ENCODE data around the gene KIF5C.

KIF5C gene

DNA sequence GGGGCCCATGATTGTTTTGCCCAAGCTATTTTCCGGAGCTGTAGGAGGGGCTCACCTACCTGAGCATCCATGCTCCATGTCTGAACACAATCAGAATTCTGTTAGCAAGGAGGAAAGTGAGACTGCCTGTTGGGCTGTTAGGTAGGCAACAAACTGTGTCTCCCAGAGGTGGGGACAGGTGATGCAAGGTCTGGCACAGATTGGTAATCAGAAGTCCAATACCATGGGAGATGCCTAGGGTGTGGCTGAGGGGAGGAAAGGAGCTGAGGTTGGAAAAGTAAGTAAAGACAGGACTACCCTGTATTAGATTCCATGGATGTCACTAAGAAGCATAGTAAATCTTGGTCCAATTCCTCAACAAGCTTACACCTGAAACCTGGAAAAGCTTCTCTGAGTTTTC, 166.5 kb downstream of the KIF5C start:
- no peak for DNase-seq (ENCODE audit: low read depth in 2 of 2)

DNA sequence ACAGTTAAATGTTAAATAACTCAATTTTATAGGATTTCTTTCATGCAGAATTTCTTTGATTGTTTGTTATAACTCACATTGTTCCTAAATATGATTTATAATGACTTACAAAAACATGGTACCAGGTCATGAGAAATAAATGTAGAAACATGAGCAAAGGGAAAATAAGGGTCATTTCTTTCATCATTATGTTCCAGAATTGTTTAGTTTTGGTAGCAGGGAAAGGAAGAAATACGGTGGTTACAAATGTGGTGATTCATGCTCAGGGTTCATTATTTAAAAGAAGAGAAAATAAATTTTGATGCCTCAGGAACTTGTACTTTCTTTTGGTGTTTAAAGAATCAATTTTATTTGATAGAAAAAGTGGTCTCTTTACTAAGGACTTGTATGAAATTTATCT, 167.9 kb downstream of the KIF5C start:
- no peak for DNase-seq (ENCODE audit: low read depth in 2 of 2)

DNA sequence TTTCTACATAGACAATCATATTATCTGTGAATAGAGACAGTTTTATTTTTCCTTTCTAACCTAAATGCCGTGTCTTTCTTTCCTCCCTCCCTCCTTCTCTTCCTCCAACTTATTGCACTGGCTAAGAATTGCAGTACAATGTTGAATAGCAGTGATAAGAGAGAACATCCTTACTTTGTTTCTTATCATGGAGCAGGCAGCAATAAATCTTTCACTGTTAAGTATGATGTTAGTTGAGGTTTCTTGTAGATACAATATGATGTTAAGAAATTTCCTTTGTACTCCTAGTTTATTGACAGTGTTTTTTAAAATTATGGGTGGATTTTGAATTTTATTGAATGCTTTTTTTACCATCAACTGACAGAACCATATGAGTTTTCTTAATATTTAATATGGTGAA, 169.5 kb downstream of the KIF5C start:
- no peak for DNase-seq (ENCODE audit: low read depth in 2 of 2)

DNA sequence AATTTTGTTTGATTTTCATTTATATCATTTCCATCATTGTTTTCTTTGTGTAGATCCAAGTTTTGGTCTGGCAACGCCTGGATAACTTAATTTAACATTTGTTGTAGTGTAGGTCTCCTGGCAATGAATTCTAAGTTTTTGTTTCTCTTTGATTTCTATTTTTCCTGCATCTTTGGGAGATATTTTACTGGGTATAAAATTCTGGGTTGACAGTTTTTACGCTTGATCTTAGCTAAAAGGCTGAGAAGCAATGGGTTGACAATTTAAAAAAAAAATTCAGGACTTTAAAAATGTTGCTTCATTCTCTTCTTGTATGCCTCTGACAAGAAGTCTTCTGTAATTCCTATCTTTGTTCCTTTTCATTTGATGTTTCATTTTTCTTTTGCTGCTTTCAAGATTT, 172.1 kb downstream of the KIF5C start:
- no peak for DNase-seq (ENCODE audit: low read depth in 2 of 2)

DNA sequence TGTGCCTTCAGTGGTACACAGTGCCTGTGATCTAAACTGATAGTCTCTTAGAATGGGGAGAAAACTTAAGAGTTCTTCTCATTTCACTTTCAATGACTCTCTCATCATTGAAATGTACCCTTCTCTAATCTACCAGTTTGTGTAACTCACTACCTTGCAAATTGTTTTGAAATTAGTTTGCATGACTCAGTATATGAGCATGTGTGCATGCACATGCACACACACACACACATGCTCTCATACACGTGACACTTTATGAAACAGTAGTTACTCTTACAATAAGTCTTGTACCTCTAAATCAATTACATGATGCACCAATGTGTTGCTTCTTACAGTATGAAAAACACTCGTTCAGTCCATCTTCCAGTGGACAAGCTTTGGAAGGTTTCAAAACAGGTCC, 174.1 kb downstream of the KIF5C start:
- DNase-seq (ENCODE audit: low read depth in 2 of 2), result no peak

DNA sequence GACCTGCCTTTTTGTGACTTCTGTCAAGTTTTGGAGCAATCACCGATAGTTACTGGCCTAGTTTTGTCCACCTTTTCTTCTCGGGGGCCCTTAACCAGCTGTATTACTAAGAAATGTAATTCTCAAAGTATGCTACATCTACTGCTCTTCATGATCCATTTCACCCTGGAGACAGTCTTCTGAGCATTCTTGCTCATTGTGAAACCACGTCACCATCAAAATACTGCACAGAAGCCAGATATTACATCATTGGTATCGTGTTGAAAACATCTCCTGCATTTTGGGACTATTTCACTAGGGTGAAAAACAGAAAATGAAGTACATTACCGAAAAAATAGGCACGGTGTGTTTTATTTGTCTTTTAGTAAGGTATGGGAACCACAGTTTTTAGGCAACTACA, 175.2 kb downstream of the KIF5C start:
- DNase-seq (ENCODE audit: low read depth in 2 of 2), result no peak

DNA sequence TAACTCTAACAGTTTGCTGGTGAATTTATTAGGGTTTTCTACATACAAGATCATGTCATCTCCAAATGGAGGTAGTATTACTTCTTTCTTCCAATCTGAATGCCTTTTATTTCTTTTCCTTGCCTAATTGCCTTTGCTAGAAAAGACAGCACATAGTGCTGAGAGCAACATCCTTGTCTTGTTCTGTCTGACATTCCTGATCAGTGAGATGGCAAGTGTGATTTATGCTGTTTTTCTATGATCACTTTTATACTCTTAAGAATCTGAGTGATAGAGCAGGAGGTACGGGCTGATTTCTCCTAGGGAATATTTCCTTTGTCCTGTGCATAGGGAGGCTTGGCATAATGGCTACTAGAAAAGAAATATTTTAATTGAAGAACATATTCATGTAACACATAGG, 180.7 kb downstream of the KIF5C start:
- DNase-seq (ENCODE audit: low read depth in 2 of 2), result no peak

DNA sequence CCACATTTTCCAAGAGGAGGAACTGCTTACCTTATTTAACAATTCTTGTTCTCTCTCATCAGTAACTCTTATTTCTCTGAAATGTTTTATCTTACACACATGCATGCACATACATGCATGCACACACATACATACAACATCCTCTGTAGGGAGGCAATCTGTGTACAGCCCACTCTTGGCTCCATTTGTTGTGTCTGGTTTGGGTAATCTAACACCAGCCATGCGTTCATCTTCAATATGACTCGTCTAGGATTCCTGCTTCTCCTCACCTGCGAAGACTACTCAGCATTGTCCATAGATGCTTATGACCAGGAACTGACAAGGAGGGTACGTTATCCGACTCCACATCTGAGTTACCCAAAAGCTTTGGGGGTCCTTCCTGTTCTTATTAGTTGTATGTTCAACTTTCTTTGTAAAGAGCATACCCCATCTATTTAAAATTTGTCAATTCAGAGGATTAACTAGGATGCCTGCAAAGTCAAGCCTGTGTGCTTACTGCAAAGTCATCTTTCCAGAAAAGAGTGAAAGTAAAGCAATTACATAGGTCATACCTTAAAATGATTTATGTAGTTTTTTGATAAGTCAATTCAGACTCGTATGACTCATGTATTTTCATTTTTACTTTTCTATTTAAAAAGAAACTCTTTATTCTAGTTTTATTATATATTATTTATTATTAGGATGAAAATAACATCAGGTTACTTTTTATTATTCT, 181.7 kb downstream of the KIF5C start:
- no peak for DNase-seq (ENCODE audit: low read depth in 2 of 2)

DNA sequence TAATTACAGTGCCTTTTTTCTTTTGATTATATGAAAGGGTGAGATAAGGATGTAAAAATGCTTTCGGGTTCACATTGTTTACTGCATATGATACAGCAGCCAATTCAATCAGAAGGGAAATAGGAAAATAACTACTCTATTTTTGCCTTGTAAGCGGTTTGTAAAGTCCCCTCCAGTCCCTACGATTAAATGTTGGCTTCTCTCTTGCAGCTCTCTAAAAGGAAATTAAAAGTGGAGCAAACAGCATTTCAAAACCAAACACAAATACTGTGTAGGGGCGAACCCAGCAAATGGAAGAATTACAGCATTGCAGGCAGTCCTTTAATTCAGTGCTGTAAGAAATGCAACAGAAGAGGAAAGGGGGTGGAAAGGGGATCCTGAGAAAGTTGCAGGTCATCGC, 182.4 kb downstream of the KIF5C start:
- no peak for DNase-seq (ENCODE audit: low read depth in 2 of 2)

DNA sequence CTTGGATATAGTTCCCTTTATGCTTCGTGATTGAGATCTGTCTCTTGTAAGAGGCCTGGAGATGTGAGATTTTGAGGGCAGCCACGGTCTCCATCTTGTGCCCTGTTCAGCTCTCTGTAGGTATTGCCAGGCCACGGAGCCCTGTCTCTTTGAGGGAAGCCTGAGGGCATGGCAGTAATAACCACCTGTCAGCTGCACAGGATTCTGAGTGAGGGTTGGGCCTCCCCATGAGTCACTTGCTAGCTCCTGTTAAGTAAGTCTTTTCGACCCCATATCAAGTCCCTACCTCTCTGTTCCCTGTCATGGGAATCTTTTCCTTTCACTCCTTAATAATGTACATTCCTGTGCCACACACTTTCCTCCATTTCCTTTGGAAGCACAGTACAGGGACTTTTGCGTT, 183.9 kb downstream of the KIF5C start:
- no peak for DNase-seq (ENCODE audit: low read depth in 2 of 2)

DNA sequence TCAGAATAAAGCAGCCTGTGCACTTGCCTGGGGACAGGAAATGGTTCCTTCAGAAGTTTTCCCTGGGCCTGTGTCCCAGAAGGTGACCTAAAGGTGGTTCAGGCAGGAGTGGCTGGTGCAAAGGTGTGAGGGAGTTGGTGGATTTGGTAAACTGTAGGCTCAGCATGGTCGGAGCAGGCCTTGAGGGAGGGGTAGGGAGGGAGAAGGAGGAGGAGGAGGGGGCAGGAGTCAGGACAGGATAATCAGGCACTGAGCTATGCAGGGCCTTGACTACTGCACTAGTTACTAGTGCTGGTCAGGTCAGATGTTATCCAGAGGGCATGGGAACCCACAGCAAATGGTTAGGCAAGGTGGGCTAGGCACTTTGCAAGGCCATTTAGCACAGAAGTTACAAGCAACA, 184.8 kb downstream of the KIF5C start:
- DNase-seq (ENCODE audit: low read depth in 2 of 2), result no peak

DNA sequence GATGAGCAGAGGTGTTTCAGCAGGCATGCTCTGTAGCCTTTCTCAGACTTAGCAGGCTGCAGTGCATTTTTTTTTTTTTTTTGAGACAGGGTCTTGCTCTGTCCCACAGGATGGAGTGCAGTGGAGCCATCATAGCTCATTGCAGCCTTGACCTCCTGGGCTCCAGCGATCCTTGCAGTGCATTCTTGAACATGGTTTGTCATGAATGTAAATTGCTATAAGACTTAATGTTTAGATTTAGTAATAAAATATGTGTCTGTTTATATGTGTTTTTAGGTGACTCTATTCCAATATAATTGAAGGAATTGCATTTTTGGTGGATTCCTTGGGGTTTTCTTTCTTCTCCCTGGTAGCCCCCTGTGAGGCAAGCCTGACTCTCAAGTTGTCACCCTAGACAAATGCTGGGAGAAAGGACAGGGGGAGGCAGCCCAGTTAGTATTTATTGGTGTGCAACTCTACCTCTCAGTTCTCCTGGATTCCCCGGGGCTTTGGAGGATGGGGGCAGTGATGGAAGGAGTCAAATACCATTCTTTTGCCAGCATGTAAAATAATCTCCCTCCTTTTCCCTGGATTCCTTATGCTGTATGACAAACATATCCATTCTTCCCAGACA, 186.2 kb downstream of the KIF5C start:
- DNase-seq (ENCODE audit: low read depth in 2 of 2), result no peak

DNA sequence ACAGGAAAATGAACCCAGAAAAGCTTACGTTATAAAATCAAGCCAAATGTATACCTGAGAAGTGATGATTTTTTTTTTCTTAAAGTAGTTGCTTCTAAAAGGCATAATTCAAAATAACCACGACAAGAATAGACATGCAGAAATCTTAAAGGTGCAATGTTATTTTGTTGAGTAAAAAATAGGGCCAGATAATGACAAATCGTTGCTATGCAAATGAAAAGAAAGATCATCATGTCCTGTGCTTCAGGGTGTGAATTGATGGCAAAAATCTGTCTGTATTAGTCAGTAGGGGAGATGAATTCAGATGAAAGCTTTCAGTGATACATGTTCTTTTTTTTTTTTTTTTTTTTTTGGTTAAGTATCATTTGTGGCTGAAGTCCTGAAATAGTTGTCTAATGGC, 187.5 kb downstream of the KIF5C start:
- DNase-seq (ENCODE audit: low read depth in 2 of 2), result no peak

DNA sequence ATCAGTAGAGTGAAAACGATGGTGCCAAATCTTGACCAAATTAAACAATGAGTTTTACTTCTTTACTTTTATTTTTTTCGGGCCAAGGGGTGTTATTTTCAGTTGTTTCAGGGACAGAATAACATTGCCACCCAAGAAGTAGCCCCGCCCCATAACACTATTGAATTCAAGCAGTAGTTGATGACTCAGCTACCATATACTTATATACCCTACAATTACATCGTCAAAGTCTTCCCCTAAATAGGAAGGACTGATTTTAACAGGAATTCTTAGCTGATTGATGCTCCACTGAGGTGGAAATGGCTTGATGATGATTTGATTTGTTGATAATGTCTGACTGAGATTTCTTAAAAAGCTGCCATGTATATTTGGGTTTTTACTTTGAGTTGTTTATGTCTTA, 188.2 kb downstream of the KIF5C start:
- DNase-seq (ENCODE audit: low read depth in 2 of 2), result no peak

DNA sequence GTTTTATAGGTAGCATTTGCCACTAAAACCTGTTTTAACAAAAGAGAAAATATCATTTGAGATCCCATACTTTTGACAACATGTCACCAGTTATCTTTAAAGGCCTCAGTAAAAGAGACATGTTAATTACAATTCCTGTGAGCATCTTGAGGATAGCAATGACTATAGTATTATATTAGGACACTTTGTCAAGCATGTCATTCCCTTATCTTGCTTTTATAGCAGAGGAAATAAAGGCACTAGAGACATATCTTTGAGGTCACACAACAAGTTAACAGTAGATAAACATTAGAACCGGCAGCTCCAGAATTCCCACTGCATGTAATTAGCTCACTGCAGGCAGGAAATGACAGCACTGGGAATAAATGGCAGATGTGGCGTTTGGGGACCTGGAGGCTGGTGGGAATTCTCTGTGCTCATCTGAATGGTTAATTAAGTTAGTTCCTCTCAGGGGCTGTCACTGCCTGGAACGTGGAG, 189.4 kb downstream of the KIF5C start:
- no peak for DNase-seq (ENCODE audit: low read depth in 2 of 2)

DNA sequence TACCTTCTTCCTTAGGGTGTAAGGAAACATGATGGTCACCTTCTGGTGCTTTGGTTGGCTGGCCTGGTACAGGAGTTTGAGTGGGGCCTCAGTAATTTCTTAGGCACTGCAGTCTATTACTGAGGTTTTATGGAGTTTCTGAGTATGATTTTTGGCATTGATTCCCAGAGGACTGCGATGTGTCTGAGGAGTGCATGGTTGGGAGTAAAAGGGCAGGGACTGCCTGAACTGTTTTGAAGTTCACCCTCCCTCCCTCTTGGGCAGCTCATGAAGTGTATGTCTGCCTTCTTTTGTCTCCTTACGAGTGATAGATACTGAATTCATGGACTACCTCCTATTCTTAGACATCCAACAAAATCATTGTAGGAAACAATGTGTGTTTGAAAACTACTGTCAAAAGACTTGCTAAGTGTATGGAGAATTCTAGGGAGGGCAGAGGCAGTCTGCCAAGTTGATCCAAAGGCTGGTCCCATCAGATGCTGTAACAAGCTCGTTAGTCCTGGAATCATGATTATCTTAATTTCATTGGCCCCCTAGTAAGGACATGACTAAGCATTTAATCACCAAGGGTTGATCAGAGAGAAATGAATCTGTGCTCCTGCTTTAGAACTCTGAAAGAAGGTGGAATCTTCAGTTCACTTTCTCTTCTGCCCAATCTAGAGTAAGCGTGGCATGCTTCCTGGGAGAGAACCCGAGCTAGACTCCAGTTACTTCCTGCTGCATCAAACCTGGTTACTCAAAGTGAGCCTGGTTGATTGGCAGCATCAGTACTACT, 190.0 kb downstream of the KIF5C start:
- DNase-seq (ENCODE audit: low read depth in 2 of 2), result no peak

DNA sequence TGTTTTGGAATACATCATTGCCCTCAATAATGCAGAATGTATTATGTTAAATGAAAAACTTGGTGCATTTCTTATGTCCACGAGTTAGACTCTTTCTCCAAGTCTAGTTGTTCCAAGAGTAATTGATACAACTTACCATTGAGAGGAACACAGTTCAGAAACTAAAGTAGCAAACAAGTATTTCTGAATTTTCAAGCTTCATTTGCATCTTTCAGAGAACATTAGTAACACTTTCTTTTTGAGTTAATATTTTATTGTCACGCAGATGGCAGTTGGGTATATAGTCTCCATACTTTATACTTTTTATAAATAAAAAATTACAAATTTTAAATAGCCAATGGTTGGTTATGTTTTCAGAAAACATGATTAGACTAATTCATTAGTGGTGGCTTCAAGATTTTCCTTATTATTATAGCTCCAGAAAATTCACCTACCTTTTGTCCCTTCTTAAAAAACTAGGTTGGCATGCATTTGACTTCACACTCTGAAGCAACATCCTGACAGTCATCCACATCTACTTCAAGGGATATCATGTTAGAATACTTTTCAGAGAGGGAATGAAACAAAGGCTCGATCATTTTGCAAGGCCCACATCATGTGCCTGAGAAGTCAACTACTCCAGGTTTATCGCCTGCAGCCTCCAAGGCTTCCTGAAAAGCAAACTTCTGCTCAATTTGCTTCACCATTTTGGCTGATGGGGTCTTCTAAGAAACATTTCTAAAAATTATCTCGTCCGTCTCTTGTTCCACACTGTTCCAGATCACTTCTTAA, 193.4 kb downstream of the KIF5C start:
- DNase-seq (ENCODE audit: low read depth in 2 of 2), result no peak

DNA sequence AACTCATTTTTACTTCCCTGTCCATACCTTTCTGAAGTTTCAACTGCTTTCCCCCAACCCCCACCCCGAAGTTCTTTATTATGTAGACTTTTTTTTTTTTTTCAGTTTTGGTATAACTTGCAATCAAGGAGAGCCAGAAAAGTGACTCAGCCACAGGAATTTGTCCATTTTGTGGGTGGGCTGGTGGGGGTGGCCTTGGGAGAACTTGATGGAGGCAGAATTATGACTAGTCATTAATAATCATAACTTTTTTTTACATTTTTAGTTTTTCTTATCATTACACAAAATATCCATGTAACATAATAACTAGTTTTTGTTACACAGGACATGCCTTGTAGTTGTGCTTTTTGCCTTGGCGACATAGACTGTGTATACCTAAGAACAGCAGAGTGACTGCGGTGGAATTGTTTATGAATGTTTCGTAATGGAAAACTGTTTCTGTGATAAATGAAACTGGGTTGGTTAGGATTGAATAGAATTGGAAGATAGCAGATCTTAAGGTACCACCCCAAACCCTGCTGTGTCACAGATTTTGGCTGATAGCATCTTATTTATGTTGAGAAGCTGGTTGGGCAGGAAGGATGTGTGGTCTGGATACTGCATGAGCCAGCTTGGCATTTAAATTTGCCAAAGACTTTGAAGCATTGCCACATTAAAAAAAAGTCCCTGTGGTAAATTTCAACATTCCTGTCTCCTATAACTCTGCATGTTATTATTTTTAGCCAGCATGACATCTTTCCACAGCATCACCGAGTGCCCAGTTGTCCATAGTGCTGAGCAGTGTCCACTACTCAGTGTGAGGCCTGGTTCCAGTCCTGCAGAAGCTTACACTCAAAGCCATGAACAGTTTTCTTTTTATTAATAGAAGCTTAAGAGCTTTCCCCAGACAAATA, 194.2 kb downstream of the KIF5C start:
- DNase-seq (ENCODE audit: low read depth in 2 of 2), result no peak

DNA sequence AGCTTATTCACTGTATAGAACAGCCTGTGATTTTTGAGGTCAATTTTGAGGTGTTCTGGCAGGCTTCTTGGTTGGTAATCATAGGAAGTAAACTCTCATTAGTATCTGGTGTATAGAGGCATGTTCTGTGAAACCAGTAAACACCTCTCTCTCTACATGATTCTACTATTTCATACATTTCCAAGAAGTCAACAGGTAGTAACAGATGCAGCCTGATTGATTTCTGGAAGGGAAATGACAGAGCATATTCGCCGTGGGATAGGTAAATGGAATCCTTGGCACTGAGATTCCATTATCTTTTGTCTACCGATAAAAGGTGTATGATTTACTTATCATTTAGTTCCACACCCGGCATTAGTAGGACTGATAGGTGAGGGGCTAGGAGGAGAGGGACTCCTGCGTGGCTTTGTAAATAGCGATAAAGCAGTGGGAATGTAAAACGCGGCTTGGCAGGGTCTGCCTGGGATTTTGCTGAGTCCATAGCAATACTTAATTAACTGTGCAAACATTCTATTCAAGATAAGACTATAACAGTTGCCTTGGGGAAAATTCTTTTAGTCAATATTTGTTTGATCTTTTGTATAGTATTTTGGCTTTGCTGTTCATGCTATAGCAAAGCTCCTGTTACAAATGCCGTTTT, 195.8 kb downstream of the KIF5C start:
- DNase-seq (ENCODE audit: low read depth in 2 of 2), result no peak

DNA sequence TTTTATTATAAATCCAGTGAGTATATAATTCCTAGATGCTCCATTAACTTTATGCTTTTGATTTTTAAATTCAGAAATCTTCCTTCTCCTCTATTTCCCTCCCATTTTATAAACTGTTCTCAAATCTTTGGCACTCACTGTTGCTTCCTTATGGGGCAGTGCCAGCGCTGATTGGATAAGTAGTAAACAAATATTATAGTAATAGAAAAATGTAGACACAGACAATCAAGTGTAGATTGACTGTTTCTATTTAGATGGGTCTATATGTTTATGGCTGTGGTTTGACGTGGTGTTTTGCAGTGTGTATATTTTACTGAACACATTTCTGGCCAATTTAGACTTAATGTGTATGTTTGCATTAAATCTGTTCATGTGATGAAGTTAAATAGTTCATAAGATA, 200.1 kb downstream of the KIF5C start:
- DNase-seq (ENCODE audit: low read depth in 2 of 2), result no peak

DNA sequence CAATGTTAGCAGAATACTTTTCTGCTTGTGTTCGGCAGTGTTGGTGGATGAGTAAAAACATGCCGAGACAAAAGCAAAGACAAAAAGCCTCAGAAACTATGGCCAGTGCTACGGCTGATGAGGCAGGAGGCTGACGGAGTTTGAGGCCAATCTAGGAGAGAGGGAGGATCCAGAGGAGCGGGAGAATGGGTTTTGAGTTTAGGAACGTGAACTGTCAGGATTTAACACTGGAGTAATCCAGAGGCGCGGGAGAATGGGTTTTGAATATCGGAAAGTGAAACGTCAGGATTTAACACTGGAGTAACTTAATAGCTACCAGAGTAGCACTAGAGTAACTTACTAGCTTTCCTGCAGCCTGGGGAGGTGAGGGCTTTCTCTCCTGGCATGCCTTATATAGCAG, 200.8 kb downstream of the KIF5C start:
- DNase-seq (ENCODE audit: low read depth in 2 of 2), result no peak

All from stimulated activated CD4-positive, alpha-beta T cell treated with anti-CD3 and anti-CD28 coated beads, Interleukin-12 subunit alpha, Interleukin-12 subunit beta, amount 100 ng/mL, for 24 hours (primary cell).